ENCODE measurements around the gene LIN7B. TPM values are rescaled to one million over a fixed set of nuclear protein-coding genes. Genes with fewer than 3 reads are reported as not detected.

Gene LIN7B
- total RNA-seq, 1 experiment from 2014 or later: 6.0 TPM

DNA sequence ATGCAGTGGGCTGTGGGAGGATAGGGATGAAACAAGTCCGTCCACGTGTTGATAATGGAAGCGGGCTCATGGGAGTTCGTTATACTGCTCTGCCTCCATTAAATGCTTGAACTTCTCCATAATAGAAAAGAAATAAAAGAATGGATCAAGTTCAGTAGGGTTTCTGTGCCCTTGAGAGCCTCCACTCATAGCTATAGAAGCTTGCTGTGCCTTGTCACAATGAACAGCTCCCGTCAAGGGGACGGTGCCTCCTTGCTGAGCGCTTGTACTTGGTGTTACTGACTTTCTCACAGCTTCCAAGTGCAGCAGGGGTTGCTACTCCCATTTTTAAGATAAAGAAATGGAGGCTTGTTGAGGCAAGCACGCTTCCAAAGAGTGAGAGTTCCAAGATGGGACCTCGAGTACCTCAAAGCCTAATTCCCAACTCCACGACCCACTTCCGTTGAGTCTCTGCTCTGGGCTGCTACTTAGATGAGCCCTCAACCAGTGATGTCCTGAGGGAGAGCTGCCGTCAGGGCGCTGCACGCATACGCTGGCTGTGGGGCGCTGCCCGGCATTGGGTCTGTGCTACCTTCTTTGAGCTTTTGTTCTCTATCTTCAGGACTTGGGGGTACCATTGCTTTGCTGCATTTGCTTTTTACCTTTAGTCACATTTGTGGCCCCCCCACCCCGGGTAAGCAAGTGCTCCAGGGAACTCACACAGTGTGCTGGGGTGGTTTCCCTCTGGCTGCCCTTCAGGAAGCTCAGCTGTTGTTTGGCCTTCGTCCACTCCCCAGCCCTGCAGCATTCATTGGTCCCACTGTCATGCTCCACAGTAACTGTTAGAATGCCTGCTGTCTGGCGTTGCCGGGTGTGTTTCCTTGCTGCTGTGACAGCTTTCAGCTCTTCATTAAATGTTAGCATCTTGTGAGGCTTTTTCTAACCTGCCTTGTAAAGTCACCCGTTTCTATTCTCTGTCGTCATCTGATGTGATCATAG, 19.4 kb upstream of the LIN7B start:
- DNase-seq (ENCODE audit: low read depth): no peak

DNA sequence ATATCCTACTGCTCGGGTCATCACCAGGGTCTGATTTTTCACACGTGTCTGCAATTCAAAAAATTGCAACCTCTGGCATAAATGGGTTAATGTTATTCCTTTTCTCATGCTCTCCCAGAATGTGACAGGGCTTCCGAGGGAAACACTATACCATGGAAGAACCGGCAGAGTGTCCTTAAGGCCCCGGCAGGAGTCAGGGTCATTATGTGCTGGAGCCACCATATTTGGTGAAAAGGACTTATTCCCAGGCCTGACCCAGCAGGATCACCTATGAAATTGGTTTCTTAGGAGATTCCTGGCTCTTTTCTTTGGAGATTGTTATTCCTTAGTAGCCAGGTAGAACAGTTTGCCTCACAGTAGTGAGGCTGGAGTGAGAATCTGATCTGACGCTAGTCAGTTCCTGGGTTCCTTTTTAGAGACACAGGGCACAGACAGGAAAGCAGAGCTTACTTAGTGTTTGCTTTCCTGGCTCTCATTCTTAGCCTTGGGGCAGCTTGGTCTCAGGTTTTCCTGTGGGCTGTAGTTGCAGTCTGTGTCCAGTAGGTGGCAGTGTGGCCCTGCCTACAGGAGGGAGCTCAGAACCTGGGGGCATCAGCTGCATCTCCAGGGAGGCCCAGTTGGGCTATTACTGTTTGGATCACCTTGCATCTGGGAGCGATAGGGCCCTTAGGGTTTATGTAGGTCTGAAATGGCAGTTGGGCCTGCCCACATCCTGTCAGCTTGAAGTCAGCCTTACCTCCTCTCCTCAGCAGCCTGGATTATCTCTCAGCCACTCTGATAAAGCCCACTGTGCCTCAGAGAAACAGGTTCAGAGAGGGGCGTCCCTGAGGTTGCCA, 16.5 kb upstream of the LIN7B start:
- peak; percentile 79 for DNase-seq (ENCODE audit: low read depth)

DNA sequence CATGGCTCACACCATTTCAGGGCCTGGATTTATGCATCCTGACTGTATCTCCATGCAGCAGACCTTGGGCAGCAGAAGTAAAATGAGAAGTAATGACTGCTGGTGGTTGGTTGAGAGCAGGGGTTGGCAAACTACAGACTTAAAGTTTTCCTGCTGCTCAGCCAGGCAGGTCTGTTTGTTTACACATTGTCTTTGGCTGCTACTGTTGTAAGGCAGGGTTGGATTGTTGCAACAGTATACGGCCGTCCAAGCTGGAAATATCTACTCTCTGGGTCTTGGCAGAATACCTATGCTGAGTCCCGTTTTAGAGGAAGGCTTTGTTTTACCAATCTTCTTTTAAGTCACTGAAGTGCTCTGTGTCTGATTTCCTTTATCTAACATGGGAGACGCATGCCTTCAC, 15.4 kb upstream of the LIN7B start:
- no peak for DNase-seq (ENCODE audit: low read depth)

DNA sequence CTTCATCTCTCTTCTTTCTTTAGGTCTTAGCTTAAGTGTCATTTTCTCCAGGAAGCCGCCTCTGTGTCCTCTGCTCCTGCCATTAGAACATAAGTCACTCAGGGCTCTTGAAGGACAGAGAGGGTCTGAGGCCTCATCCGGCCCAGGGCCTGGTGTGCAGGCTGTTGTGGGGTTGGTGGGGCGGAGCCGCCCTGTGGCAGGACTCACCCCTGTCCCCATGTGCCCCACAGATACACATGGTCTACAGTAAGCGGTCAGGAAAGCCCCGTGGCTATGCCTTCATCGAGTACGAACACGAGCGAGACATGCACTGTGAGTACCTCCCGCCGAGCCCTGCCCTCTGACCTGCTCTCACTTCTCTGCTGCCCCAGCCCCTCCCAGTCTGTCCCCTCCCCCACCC, 13.0 kb upstream of the LIN7B start:
- no peak for DNase-seq (ENCODE audit: low read depth)

DNA sequence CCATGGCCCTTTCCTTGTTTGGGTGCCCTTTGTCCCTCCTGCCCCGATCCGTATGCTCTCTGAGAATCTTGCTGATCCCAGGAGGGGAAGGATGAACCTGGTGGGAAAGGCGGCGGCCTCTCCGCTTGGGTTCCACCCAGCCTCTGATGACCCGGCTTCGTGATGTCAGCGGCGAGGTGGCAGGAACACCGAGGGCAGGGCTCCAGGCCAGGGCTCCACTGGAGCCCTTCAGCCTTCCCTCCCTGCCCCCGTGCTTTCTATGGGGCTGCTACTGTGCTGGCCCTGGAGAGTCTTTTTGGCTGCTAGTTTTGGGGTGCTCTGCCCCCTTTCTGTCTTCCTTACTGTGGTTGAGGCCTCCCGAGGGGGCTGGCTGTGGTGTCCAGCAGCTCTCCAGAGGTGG, 11.9 kb upstream of the LIN7B start:
- DNase-seq (ENCODE audit: low read depth): no peak

DNA sequence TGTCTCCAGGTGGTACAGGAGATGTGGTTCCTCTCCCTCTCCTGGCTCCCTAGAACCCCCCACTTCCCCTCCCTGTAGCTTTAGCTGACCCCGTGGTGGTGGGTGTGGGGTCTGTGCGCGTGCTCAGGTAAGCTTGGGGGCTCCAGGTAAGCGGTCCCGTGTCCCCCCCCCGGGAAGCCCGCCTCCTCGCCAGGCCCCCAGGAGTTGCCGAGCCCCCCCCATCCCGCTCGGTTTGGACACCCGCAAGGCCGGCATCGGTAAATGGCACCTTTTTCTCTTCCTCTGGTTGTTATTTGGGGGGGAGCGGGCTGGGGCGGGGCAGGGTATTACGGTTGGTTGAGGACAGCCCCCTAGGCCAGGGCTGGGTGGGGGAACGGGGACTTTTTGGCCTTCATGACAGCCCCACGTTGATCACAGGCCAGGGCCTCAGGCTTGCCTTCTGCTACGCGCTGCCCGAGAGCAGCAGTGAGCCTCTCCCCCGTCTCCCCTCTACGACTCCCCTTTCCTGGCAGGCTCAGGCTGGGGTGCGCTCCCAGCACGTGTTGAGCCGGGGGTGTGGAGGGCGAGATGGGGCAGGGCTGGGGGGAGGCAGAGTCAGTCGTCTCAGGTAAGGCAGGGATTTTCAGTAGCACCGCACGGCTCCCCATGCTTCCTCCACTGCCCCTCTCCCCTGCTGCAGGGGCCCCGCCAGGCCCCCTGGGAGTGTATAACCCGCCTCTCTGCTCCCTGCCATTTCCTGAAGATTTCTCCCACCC, 10.7 kb upstream of the LIN7B start:
- no peak for DNase-seq (ENCODE audit: low read depth)

DNA sequence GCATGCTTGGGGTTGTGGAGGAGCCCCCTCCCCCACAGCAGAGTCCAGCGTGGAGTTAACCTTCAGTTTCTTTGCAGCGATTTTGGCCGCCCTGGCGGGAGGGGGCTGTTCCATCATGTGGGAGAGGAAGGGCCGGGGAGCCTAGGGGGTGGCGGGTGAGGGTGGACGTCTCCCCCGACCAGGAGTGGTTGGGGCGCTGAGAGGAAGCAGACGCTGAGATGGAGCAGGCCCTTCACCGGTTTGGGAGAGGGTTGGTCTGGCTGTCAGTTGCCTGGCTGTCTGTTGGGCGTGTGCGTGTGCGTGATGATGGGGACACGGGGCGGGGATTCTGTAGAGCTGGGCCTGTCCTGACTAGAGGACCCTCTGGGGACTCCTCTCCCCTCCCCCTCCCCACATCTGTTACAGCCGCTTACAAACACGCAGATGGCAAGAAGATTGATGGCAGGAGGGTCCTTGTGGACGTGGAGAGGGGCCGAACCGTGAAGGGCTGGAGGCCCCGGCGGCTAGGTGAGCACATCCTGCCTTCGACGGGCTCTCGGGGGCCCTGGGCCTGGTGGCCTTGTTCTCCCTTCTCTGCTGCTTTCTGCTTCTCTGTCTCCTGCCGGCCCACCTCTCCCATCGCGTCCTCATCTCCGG, 9.8 kb upstream of the LIN7B start:
- DNase-seq (ENCODE audit: low read depth): no peak

DNA sequence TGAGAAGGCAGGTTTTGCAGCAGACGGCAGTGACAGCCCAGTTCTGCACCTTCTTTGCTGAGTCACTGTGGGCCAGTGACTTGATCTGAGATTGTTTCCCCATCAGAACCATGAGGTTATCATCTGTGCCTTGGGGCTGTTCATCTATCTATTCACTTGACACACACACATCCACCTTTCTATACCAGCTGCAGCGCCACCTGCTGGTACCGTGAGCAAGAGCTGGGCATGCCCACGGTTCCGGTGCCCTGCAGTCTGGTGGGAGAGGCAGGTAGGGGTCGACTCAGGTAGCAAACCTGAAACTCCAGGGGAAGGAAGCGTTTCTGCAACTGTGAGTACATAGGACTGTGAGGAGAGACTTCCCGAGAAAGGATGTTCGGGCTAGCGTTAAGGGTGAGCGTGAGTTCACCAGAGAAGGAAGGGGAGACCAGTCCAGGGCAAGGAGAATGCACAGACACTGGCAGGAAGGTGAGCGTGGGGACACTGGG, 7.5 kb upstream of the LIN7B start:
- DNase-seq (ENCODE audit: low read depth): peak; percentile 53

DNA sequence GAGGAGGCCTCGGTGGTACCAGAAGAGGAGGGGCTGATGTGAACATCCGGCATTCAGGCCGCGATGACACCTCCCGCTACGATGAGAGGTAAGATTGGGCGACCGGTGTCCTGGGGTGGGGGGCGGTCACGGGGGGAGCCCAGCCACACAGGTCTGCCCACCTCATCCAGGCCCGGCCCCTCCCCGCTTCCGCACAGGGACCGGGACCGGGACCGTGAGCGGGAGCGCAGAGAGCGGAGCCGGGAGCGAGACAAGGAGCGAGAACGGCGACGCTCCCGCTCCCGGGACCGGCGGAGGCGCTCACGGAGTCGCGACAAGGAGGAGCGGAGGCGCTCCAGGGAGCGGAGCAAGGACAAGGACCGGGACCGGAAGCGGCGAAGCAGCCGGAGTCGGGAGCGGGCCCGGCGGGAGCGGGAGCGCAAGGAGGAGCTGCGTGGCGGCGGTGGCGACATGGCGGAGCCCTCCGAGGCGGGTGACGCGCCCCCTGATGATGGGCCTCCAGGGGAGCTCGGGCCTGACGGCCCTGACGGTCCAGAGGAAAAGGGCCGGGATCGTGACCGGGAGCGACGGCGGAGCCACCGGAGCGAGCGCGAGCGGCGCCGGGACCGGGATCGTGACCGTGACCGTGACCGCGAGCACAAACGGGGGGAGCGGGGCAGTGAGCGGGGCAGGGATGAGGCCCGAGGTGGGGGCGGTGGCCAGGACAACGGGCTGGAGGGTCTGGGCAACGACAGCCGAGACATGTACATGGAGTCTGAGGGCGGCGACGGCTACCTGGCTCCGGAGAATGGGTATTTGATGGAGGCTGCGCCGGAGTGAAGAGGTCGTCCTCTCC, 6.3 kb upstream of the LIN7B start:
- DNase-seq (ENCODE audit: low read depth): no peak

DNA sequence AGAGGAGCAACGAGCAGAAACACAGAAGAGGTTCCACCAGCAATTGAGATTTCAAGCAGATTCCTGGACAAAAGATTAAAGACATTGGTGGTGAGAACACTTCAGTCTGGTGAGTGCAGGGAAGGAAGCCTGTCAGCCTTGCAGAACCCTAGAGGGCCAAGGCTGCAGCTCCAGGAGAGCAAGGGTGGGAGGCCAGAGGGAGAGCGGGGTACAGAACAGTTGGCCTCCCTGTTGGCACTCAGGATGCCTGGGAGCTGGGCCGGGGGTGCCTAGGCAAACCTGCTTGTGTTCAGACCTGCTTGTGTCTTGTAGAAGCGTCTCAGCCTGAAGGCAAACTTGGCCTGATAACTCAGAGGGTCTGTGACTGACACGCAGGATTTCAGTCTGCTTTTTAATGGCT, 5.1 kb upstream of the LIN7B start:
- DNase-seq (ENCODE audit: low read depth): no peak

DNA sequence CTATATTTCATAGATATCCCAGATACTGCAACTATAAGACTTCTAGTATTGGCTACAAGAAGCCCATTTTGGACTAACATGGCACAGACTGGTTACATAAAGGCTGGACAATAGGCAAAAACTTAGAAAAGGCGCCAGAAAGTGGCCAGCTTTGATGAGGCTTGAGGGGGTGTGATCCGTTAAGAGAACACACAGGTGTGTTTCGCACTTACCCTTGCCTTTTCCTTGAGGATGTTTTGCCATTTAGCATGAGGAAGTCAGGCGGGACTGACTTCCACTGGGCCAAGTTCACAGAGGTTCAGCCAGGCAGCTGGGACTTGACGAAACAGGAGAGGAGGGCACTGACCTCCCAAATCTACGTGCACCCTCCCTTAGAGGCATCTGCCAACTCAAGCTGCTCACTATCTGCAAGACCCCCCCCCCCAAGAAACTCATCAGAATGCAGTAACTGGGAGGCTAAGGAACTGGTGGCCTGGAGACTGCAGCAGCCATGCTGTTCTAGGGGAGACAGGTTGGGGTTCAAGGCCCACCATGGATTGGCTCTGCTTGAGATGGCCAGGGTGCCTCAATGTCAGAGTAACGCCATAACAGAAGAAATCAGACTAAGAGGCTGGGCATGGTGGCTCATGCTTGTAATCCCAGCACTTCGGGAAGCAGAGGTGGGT, 4.5 kb upstream of the LIN7B start:
- no peak for DNase-seq (ENCODE audit: low read depth)

DNA sequence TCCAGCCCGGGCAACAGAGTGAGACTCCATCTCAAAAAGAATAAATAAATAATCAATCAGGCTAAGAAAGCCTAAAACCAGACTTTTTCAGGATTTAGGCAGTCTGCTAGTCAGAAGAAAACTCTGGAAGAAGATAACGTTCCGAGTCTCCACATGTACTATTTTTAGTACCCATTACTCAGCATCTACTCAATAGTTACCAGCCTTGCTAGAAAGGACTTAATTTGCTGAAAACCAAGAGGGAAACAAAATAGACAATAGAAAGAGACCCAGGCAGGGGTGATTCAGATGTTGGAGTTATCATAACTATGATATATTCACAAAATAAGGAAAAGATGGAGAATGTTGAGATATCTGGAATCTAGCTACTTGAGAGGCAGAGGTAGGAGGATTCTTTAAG, 3.6 kb upstream of the LIN7B start:
- no peak for DNase-seq (ENCODE audit: low read depth)

DNA sequence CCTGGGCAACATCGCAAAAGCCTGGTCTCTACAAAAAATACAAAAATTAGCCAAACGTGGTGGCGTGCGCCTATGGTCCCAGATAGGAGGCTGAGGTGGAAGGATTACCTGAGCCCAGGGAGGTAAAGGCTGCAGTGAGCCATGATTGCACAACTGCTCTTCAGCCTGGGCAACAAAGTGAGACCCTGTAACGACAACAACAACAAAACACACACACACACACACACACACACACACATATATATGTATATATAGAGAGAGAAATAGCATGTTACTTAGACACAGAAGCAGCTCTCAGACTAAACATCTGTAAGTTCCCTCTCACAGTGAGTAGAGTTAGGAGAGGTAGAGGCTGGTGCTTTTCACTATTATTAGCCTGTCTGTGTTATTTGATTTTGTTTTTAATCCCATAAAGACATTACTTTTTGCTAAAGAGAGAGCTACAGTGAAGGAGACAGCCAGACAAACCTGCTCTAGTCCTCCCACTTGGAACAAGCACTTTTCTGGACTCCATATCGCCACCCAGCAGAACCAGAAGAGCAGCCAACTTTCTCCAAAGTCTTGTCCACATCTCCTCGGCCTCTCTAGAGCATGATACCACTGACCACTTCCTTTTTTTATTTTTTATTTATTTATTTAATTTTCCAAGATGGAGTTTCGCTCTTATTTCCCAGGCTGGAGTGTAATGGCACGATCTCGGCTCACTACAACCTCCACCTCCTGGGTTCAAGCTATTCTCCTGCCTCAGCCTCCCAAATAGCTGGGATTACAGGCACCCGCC, 2.8 kb upstream of the LIN7B start:
- DNase-seq (ENCODE audit: low read depth): no peak

DNA sequence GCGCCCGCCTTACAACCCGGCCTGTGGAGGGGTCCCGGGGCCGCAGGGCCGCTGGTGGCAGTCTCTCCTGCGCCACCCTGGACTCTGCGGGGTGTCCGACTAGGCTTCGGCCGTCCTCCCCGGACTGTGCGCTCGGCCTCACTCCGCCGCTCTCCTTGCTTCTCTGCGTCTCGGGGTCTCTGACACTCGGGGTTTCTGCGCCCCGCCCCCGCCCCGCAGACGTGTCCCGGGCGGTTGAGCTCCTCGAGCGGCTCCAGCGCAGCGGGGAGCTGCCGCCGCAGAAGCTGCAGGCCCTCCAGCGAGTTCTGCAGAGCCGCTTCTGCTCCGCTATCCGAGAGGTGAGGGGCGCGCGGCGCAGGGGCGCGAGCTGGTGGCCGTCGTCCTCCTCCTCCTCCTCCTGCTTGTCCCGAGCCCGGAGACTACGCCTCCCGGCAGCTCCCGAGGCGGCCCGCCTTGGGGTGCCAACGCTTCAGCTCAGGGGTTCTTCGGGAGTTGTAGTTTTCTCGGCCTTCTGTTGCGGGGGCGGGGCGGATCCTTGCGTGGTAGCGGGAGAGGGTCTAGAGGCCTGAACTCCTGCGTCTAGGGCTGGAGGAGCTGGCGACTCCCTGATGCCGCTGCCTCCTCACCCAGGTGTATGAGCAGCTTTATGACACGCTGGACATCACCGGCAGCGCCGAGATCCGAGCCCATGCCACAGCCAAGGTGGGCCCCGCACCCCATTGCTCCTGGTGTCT, 627 bp downstream of the LIN7B start:
- peak; percentile 31 for DNase-seq (ENCODE audit: low read depth)

DNA sequence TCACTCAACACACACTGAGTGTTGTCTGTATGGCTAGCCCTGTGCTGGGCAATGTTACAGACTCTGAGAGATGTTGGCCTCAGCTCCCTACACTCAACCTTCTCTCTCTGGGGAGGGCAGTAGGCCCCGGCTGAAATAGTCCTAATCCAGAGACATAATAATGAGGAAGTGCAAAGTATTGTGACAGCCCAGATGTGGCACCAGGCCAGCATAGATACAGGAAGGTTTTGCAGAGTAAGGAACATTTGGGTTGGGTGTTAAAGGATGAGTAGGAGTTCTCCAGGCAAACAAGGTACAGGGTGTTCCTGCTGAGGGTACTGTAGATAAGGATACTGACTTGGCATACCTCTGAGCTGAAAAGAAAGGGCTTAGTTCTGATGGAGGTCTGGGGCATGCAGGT, 2.4 kb downstream of the LIN7B start:
- no peak for DNase-seq (ENCODE audit: low read depth)

DNA sequence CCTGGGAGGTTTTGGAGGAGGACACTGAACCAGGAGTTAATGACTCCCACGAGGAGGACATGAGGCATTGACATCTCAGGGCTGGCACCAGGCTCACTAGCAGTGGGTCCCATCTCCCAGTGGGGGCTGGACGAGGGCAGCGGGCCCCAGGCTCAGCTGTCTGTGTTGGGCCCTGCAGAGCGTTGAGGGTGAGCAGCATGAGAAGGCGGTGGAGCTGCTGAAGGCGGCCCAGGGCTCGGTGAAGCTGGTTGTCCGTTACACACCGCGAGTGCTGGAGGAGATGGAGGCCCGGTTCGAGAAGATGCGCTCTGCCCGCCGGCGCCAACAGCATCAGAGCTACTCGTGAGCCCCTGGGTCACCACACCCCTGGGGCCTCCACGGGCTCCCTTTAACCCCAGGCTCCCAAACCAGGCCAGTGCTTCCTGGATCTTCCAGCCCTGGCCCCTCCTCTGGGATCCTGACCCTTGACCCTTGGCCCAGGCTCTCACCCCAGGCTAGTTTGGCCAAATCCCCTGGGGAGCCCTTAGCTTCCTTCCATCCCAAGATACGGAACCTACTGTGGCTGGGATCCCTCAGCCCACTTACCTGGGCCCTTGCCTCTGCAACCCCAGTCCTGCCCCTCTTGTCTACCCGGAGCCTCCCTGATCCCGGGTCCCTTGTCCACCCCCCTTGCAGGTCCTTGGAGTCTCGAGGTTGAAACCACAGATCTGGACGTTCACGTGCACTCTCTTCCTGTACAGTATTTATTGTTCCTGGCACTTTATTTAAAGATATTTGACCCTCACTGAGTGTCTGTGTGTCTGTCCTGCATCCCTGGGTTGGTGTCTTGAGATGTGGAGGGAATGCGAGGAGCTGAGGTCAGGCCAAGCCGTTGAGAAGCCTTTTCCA, 3.8 kb downstream of the LIN7B start:
- DNase-seq (ENCODE audit: low read depth): no peak

All from RPMI7951 (cell line).